Neutrophil (primary cell): ENCODE data around the gene S100P.

Experiments used
- H3K27ac ChIP-seq: fragments of 200-600 bp; sonication (generic); 2 replicates; pipeline ENCODE4 v1.5.1; 2016; ENCODE audit warnings: mild to moderate bottlenecking, moderate library complexity
- H3K27me3 ChIP-seq: fragments of 200-600 bp; sonication (generic); 2 replicates; pipeline ENCODE4 v1.6.0; 2016; ENCODE audit warnings: mild to moderate bottlenecking
- H3K36me3 ChIP-seq: fragments of 200-600 bp; sonication (generic); 2 replicates; pipeline ENCODE4 v1.5.1; 2017
- H3K4me1 ChIP-seq, 2 experiments: fragments of 200-600 bp in 1 of 2; sonication (generic) in 1 of 2; 1 replicate in 1 of 2; 2 replicates in 1 of 2; pipeline versions ENCODE4 v1.5.1 to v1.6.1; 2013 to 2016; ENCODE audit warnings: low read depth in 1 of 2, low read length in 1 of 2, mild to moderate bottlenecking in 1 of 2, moderate library complexity in 1 of 2; ENCODE audit not compliant: control insufficient read depth in 1 of 2, insufficient read depth in 1 of 2
- H3K4me3 ChIP-seq, 2 experiments: fragments of 200-600 bp in 1 of 2; sonication (generic) in 1 of 2; 1 replicate in 1 of 2; 2 replicates in 1 of 2; pipeline ENCODE4 v1.5.1; 2013 to 2016; ENCODE audit warnings: low read depth in 1 of 2, low read length in 1 of 2, mild to moderate bottlenecking in 1 of 2, moderate library complexity in 1 of 2
- H3K9me3 ChIP-seq: fragments of 200-600 bp; sonication (generic); 2 replicates; pipeline ENCODE4 v1.5.1; 2016
- TF ChIP-seq, protein P1 (sequence below): fragments of 200-600 bp; sonication (generic); IDR thresholded peaks from 2 replicates; pipeline ENCODE4 v1.5.1; 2016; ENCODE audit warnings: antibody characterized with exemption

Gene S100P

GRCh38 chr4:6699388-6699787, 5.7 kb downstream of the S100P start:
- TF ChIP-seq, protein P1, sequence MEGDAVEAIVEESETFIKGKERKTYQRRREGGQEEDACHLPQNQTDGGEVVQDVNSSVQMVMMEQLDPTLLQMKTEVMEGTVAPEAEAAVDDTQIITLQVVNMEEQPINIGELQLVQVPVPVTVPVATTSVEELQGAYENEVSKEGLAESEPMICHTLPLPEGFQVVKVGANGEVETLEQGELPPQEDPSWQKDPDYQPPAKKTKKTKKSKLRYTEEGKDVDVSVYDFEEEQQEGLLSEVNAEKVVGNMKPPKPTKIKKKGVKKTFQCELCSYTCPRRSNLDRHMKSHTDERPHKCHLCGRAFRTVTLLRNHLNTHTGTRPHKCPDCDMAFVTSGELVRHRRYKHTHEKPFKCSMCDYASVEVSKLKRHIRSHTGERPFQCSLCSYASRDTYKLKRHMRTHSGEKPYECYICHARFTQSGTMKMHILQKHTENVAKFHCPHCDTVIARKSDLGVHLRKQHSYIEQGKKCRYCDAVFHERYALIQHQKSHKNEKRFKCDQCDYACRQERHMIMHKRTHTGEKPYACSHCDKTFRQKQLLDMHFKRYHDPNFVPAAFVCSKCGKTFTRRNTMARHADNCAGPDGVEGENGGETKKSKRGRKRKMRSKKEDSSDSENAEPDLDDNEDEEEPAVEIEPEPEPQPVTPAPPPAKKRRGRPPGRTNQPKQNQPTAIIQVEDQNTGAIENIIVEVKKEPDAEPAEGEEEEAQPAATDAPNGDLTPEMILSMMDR, result no peak
- Histone ChIP-seq H3K9me3 (no peaks in the 10 kb centered on the region), H3K4me1 (peaks cover 38 to 47% of the 10 kb centered on the region in 2 experiments), H3K27ac (peak overlapping the region; percentile 13), H3K36me3 (peaks cover 16% of the 10 kb centered on the region), H3K27me3 (no peaks in the 10 kb centered on the region), H3K4me3 (no peak overlapping the region)

GRCh38 chr4:6699903-6700302, 6.2 kb downstream of the S100P start:
- H3K27ac ChIP-seq, result peak overlapping the region; percentile 13
- TF ChIP-seq, protein P1, result no peak
- no peaks in the 10 kb centered on the region for H3K27me3 ChIP-seq
- no peak overlapping the region for H3K4me3 ChIP-seq
- H3K36me3 ChIP-seq, result peaks cover 16% of the 10 kb centered on the region
- H3K9me3 ChIP-seq, result no peaks in the 10 kb centered on the region
- peaks cover 34 to 42% of the 10 kb centered on the region in 2 experiments for H3K4me1 ChIP-seq

DNA sequence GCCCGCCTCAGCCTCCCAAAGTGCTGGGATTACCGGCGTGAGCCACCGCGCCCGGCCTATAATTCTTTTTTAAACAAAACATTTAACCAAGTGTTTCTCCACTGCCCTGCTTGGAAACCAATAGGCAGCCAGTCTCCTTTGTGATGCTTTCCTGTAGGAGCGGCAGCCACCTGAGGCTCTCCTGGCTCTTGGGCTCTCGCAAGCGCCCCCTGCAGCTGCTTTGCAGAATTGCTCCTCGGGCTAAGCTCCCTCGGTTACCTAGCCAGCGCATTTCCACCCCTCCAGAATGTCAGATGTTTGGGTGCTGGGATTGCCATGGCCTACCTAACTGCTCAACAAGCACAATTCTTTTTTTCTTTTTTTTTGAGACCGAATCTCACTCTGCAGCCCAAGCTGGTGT, 7.7 kb downstream of the S100P start:
- Histone ChIP-seq H3K9me3 (no peaks in the 10 kb centered on the region), H3K4me3 (no peak overlapping the region), H3K27me3 (no peaks in the 10 kb centered on the region), H3K36me3 (peaks cover 11% of the 10 kb centered on the region), H3K27ac (no peak overlapping the region), H3K4me1 (peaks cover 25 to 28% of the 10 kb centered on the region in 2 experiments)
- TF ChIP-seq, protein P1, result peak; percentile 35

DNA sequence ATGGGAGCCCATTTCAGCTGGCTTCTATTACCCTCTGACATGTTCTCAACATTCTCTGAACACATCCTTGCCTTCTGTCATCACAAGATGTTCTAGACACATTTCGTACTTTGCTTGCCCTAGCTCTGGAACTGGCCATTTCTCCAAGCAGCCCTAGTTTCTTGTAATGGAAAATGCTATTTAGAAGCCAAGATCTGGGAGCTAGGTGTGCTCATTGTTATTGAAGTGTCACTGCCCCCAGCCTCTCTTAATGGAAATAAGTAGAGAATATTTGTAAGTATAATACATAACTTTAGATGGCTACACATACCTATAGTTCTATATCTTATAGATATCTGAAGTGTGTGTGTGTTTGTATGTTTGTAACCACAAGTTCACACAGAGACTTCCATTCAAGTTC, 9.1 kb downstream of the S100P start:
- no peaks in the 10 kb centered on the region for H3K27me3 ChIP-seq
- H3K4me1 ChIP-seq, result peaks cover 26 to 32% of the 10 kb centered on the region in 2 experiments
- TF ChIP-seq, protein P1, result no peak
- no peak overlapping the region for H3K4me3 ChIP-seq
- H3K9me3 ChIP-seq, result no peaks in the 10 kb centered on the region
- H3K36me3 ChIP-seq, result no peaks in the 10 kb centered on the region
- H3K27ac ChIP-seq, result no peak overlapping the region

DNA sequence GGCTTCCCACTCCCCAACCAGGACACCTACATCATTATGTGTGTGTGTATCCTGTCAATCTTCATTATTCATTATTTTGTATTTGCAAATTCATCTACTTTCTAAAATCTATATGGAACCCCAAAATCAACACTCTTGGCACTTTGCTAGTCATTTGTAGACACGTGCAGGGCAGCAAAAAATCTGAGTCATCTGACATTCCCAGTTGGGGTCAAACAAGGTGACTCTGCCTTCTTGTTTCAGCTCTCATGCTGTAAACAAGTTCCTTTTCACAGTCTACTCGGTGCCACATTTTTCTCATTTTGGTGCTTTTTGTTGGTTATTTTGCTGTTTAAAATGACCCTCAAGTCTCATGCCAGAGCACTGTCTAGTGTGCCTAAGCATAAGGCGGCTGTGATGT, 10.1 kb downstream of the S100P start:
- Histone ChIP-seq H3K9me3 (no peaks in the 10 kb centered on the region), H3K4me3 (no peak overlapping the region), H3K36me3 (no peaks in the 10 kb centered on the region), H3K27ac (no peak overlapping the region), H3K4me1 (peaks cover 34 to 35% of the 10 kb centered on the region in 2 experiments), H3K27me3 (no peaks in the 10 kb centered on the region)
- TF ChIP-seq, protein P1, result no peak

DNA sequence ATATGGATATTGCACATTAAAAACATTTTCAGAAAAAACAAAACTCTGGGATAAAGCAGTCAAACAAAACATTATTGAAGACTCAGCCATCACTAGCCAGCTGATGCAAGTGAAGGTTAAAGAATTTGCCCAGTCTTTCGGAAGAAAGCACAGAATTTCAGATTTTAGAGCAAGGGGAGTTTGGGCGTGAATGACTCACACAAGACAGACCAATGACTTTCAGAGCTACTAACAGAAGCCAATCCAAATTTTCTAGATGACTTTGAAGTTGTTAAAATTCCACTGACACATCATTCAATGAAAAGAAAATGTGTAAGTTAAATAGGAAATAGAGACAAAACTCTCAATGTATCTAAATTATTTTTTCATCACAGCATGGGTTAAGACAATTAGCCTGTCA, 12.0 kb downstream of the S100P start:
- Histone ChIP-seq H3K27me3 (no peaks in the 10 kb centered on the region), H3K9me3 (no peaks in the 10 kb centered on the region), H3K36me3 (no peaks in the 10 kb centered on the region), H3K27ac (no peak overlapping the region), H3K4me3 (no peak overlapping the region), H3K4me1 (peaks cover 39 to 42% of the 10 kb centered on the region in 2 experiments)
- TF ChIP-seq, protein P1, result no peak
